Panc1 (cell line): ENCODE measurements around the gene CD300LB. TPM values are rescaled to one million over a fixed set of nuclear protein-coding genes. Genes with fewer than 3 reads are reported as not detected.

Source experiments
- ATAC-seq: fragments of 200-7000 bp; cut with Tn5 transposase; 2 replicates; pipeline ENCODE4 v1.9.1; 2020; ENCODE audit warnings: mild to moderate bottlenecking, moderate library complexity
- BruUV-seq: library from RNA; stranded (reverse); fragments of 400-500 nt; replicated peaks from 2 replicates; lab custom pipeline; 2021; lab: Mats Ljungman, UMichigan
- CTCF ChIA-PET: fragments of 300-600 bp; sonication (Branson Sonifier 250); formaldehyde crosslinking; loops from one replicate; lab custom pipeline; 2022; ENCODE audit warnings: antibody characterized with exemption; lab: Charles Lee
- POLR2A ChIA-PET: fragments of 300-600 bp; sonication (Branson Sonifier 250); formaldehyde crosslinking; loops from one replicate; lab custom pipeline; 2022; ENCODE audit warnings: antibody characterized with exemption; lab: Charles Lee
- DNase-seq: peaks from one replicate; pipeline ENCODE4 v3.0.0-alpha.2; 2010; ENCODE audit warnings: low read depth, low spot score
- H3K27ac ChIP-seq: 2 replicates; pipeline ENCODE4 v1.5.1; 2011; ENCODE audit warnings: mild to moderate bottlenecking, low read length, inconsistent platforms
- H3K27me3 ChIP-seq: fragments of 200-500 bp; sonication (Bioruptor generic); 2 replicates; pipeline ENCODE4 v1.6.0; 2014; ENCODE audit warnings: low read length, inconsistent platforms; ENCODE audit not compliant: control insufficient read depth, insufficient read depth
- H3K36me3 ChIP-seq: fragments of 200-500 bp; sonication (Bioruptor generic); 2 replicates; pipeline ENCODE4 v1.5.1; 2014; ENCODE audit warnings: inconsistent platforms, mild to moderate bottlenecking, low read length, moderate library complexity; ENCODE audit not compliant: control insufficient read depth, insufficient read depth
- H3K4me1 ChIP-seq: 2 replicates; pipeline ENCODE4 v1.5.1; 2011; ENCODE audit warnings: inconsistent platforms, mild to moderate bottlenecking, low read length, moderate library complexity; ENCODE audit not compliant: control insufficient read depth, insufficient read depth
- H3K4me3 ChIP-seq, 2 experiments: 2 replicates each; pipeline ENCODE4 v1.5.1; 2011 to 2012; ENCODE audit warnings: low read depth in 2 of 2, low read length in 2 of 2, mild to moderate bottlenecking in 2 of 2, inconsistent platforms in 1 of 2, moderate library complexity in 1 of 2
- H3K9me3 ChIP-seq: fragments of 200-500 bp; sonication (Bioruptor generic); 2 replicates; pipeline ENCODE4 v1.5.1; 2014; ENCODE audit warnings: low read depth, mild to moderate bottlenecking, inconsistent platforms, low read length, moderate library complexity; ENCODE audit not compliant: control insufficient read depth, insufficient read depth
- POLR2AphosphoS5 ChIP-seq: IDR thresholded peaks from 2 replicates; pipeline ENCODE4 v1.6.1; 2012; ENCODE audit warnings: mild to moderate bottlenecking, low read depth, low read length, moderate library complexity
- SIN3A ChIP-seq: IDR thresholded peaks from 2 replicates; pipeline ENCODE4 v1.6.1; 2012; ENCODE audit warnings: low read depth, mild to moderate bottlenecking, low read length, moderate library complexity, borderline replicate concordance; ENCODE audit not compliant: insufficient read depth
- TCF7L2 ChIP-seq: IDR thresholded peaks from 2 replicates; pipeline ENCODE4 v1.6.1; 2011; ENCODE audit warnings: mild to moderate bottlenecking, low read depth, low read length, inconsistent platforms
- in situ Hi-C: cut with HindIII; loops from 2 replicates; pipeline ENCODE4 v1.10.0; 2016; ENCODE audit warnings: low sequenced_read_pairs, low pct_unique_long_range_greater_than_20kb
- intact Hi-C: fragments of 100-400 bp; cut with micrococcal nuclease; formaldehyde crosslinking; loops from one replicate; pipeline ENCODE4 v1.10.0; 2022; ENCODE audit not compliant: unreplicated experiment
- total RNA-seq: library from RNA; stranded (reverse); gene quantifications from one replicate; pipeline ENCODE4 v1.2.1, GENCODE V29; 2021; ENCODE audit not compliant: unreplicated experiment
- TF ChIP-seq, protein P1 (sequence below): fragments of 450-650 bp; IDR thresholded peaks from 2 replicates; pipeline ENCODE4 v1.5.1; 2017; ENCODE audit warnings: mild to moderate bottlenecking
- TF ChIP-seq, protein P2 (sequence below), 2 experiments: IDR thresholded peaks; 2 replicates each; pipeline ENCODE4 v1.6.1; 2011 to 2012; ENCODE audit warnings: low read depth in 2 of 2, control low read depth in 1 of 2, low read length in 1 of 2, mild to moderate bottlenecking in 1 of 2, moderate library complexity in 1 of 2; ENCODE audit not compliant: insufficient read depth in 1 of 2

Gene CD300LB
- total RNA-seq, 1 experiment from 2014 or later, result not detected

DNA sequence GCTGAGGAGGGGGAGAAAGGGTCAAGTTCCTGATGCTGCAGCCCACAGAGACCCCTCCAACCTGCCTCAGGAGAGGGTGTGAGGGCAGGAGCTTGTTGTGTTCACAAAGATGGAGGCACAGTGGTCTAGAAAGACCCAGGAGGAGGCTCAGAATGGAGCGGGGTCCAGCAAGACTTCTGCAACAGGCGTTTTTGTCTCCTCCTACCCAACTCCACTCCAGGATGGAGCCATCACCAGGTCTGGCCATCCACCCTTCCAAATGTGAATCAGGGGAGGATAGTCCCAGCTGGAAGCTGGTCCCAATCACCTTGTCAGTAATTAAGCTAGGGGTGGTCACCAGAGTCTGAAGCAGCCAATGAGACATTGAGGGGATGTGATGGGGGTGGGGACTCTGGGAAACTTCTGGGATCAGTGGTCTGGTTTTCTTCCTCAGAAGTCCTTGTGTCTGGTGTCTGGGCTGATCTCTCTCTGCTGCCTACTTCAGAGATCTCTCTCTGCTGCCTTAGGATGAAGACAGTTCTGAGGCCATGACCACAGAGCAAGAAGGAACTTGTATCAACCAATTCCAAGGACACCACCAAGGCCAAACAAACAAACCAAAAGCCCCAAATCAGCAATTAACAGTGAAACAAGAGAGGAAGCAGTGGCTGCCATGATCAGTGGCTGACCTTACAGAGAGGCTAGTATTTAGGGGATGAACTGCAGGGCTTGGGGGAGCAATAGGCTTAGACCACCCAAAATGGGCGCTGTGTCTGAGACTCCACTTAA, 14.5 kb downstream of the CD300LB start:
- Histone ChIP-seq H3K9me3 (peaks cover 6% of the 10 kb centered on the region; the same call in 1 of the 2 replicates), H3K4me1 (no peaks in the 10 kb centered on the region), H3K27ac (no peak overlapping the region), H3K27me3 (no peaks in the 10 kb centered on the region; the same call in 1 of the 2 replicates), H3K4me3 (no peak overlapping the region), H3K36me3 (no peaks in the 10 kb centered on the region)
- DNase-seq (no peak), ATAC-seq (no peak)
- ChIA-PET POLR2A (no interaction called here), CTCF (no interaction called here)
- intact Hi-C loops (no loop called here), in situ Hi-C loops (no loop called here)
- TF ChIP-seq POLR2AphosphoS5, result no peak
- no peak for TF ChIP-seq SIN3A
- no peak for TF ChIP-seq TCF7L2
- TF ChIP-seq, protein P1, sequence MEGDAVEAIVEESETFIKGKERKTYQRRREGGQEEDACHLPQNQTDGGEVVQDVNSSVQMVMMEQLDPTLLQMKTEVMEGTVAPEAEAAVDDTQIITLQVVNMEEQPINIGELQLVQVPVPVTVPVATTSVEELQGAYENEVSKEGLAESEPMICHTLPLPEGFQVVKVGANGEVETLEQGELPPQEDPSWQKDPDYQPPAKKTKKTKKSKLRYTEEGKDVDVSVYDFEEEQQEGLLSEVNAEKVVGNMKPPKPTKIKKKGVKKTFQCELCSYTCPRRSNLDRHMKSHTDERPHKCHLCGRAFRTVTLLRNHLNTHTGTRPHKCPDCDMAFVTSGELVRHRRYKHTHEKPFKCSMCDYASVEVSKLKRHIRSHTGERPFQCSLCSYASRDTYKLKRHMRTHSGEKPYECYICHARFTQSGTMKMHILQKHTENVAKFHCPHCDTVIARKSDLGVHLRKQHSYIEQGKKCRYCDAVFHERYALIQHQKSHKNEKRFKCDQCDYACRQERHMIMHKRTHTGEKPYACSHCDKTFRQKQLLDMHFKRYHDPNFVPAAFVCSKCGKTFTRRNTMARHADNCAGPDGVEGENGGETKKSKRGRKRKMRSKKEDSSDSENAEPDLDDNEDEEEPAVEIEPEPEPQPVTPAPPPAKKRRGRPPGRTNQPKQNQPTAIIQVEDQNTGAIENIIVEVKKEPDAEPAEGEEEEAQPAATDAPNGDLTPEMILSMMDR, result no peak
- TF ChIP-seq, protein P2, sequence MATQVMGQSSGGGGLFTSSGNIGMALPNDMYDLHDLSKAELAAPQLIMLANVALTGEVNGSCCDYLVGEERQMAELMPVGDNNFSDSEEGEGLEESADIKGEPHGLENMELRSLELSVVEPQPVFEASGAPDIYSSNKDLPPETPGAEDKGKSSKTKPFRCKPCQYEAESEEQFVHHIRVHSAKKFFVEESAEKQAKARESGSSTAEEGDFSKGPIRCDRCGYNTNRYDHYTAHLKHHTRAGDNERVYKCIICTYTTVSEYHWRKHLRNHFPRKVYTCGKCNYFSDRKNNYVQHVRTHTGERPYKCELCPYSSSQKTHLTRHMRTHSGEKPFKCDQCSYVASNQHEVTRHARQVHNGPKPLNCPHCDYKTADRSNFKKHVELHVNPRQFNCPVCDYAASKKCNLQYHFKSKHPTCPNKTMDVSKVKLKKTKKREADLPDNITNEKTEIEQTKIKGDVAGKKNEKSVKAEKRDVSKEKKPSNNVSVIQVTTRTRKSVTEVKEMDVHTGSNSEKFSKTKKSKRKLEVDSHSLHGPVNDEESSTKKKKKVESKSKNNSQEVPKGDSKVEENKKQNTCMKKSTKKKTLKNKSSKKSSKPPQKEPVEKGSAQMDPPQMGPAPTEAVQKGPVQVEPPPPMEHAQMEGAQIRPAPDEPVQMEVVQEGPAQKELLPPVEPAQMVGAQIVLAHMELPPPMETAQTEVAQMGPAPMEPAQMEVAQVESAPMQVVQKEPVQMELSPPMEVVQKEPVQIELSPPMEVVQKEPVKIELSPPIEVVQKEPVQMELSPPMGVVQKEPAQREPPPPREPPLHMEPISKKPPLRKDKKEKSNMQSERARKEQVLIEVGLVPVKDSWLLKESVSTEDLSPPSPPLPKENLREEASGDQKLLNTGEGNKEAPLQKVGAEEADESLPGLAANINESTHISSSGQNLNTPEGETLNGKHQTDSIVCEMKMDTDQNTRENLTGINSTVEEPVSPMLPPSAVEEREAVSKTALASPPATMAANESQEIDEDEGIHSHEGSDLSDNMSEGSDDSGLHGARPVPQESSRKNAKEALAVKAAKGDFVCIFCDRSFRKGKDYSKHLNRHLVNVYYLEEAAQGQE (IDR thresholded peaks at IDR 0.05; ENCODE audit: insufficient read depth in 1 of 2, low read depth in 2 of 2, low read length in 1 of 2), result no peak
- BruUV-seq, result no TSS peak

DNA sequence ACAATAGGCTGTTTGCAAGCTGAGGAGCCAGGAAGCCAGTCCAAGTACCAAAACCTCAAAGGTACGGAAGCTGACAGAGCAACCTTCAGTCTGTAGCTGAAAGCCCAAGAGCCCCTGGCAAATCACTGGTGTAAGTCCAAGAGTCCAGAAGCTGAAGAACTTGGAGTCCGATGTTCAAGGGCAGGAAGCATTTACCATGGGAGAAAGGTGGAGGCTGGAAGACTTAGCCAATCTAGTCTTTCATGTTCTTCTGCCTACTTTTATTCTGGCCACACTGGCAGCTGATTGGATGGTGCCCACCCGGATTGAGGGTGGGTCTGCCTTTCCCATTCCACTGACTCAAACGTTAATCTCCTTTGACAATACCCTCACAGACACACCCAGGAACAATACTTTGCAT, 15.3 kb downstream of the CD300LB start:
- no peak overlapping the region for H3K27ac ChIP-seq
- POLR2A ChIA-PET, result no interaction called here
- H3K9me3 ChIP-seq, result peaks cover 6% of the 10 kb centered on the region; the same call in 1 of the 2 replicates
- intact Hi-C loops, result no loop called here
- no peak overlapping the region for H3K4me3 ChIP-seq
- CTCF ChIA-PET, result interaction anchor here (0.7 kb wide), 1 partner anchor 13 kb away, joined by 3 read pairs; no protein-coding TSS in a partner anchor
- TF ChIP-seq SIN3A, result no peak
- ATAC-seq, result no peak
- BruUV-seq, result no TSS peak
- no peaks in the 10 kb centered on the region for H3K4me1 ChIP-seq
- no peak for DNase-seq
- no peaks in the 10 kb centered on the region for H3K36me3 ChIP-seq
- in situ Hi-C loops, result no loop called here
- H3K27me3 ChIP-seq, result peaks cover 4% of the 10 kb centered on the region
